IMR-90 (cell line): ENCODE measurements around the gene SLC46A1.

ENCODE experiments used
- CTCF ChIP-seq: conservative IDR thresholded peaks from 2 replicates; pipeline ENCODE4 v1.5.1; 2012; ENCODE audit warnings: mild to moderate bottlenecking, low read depth, low read length, improper control_type of control experiment
- MAZ ChIP-seq: IDR thresholded peaks from 2 replicates; pipeline ENCODE4 v1.6.1; 2012; ENCODE audit warnings: low read depth, mild to moderate bottlenecking, low read length, improper control_type of control experiment, moderate library complexity, borderline replicate concordance
- POLR2A ChIP-seq: IDR thresholded peaks from 2 replicates; pipeline ENCODE4 v1.6.1; 2012; ENCODE audit warnings: mild to moderate bottlenecking, low read depth, low read length

DNA sequence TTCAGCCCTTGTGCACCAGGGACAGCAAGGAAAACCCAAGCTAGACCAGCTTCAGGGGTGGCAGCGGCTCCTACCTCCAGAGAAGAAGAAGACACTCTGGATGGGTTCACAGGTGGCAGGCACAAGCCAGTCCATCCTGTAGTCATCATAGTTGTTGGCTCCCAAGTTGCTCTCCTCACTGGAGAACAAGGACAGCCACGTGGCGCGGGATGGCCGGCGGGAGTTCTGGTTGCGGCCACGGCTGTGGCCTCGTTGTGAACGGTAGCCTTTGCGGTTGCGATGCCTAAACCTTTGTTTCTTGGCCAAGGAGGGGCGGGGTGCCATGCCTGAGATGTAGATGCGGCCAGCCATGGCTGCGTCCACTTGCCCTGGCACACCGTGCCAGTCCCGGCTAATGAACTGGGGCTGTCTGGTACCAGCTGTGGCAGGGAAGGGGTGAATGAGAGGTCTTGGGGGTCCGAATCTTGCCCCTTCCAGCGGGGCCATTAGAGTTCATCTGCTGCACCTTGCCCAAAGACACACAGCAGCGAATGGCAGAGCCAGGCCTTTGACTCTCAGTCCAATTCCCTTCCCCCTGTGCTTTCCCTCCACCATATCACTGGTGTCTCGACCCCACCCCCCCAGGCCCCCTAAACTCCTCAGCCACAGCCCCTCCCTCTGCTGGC, 38.2 kb downstream of the SLC46A1 start:
- TF ChIP-seq MAZ (no peak), CTCF (no peak), POLR2A (no peak)
